Stimulated activated CD8-positive, alpha-beta memory T cell treated with anti-CD3 and anti-CD28 coated beads, Interleukin-15, amount 100 ng/mL, for 24 hours (primary cell): Measurements from ENCODE around the gene HINFP.
"Not testable (repeated sequence)": the region's sequence is repeated elsewhere in the genome, so short reads cannot be mapped to it uniquely, and the experiment has no call there.

ENCODE experiments used
- DNase-seq: peaks from one replicate; pipeline ENCODE4 v3.0.0-alpha.2; 2020; ENCODE audit warnings: low read depth

The HINFP gene

GRCh38 chr11:119100246-119100970 is 21.0 kb upstream of the HINFP start:
- DNase-seq = no peak

- DNase-seq = no peak
Measured at GRCh38 chr11:119100994-119101758, 20.2 kb upstream of the HINFP start.

- DNase-seq = peak; percentile 54
Measured at GRCh38 chr11:119101759-119102423, 19.5 kb upstream of the HINFP start, which contains the start of gene DPAGT1. Gene DPAGT1, minus strand, starts transcription at chr11:119101853. Its CDS starts 198 bp downstream, at chr11:119101655.

- not testable (repeated sequence) for DNase-seq
Measured at GRCh38 chr11:119103161-119103664, 18.2 kb upstream of the HINFP start.

GRCh38 chr11:119103793-119104192 is 17.6 kb upstream of the HINFP start:
- DNase-seq = no peak

- DNase-seq = peak; percentile 70
Measured at GRCh38 chr11:119106564-119107537, 14.5 kb upstream of the HINFP start, which contains the start of gene C2CD2L. Gene C2CD2L, plus strand, starts transcription at chr11:119107344. Its CDS starts 398 bp downstream, at chr11:119107742.

- no peak for DNase-seq
Measured at GRCh38 chr11:119107538-119108145, 13.7 kb upstream of the HINFP start.

GRCh38 chr11:119108146-119108856 is 13.1 kb upstream of the HINFP start:
- no peak for DNase-seq

GRCh38 chr11:119108857-119109221 is 12.5 kb upstream of the HINFP start:
- no peak for DNase-seq

- no peak for DNase-seq
Measured at GRCh38 chr11:119109843-119110242, 11.5 kb upstream of the HINFP start.

- no peak for DNase-seq
Measured at GRCh38 chr11:119110439-119110838, 10.9 kb upstream of the HINFP start.

GRCh38 chr11:119111361-119111925 is 9.9 kb upstream of the HINFP start:
- no peak for DNase-seq

- no peak for DNase-seq
Measured at GRCh38 chr11:119112314-119113020, 8.9 kb upstream of the HINFP start.

- no peak for DNase-seq
Measured at GRCh38 chr11:119113716-119114115, 7.7 kb upstream of the HINFP start.

- DNase-seq = no peak
Measured at GRCh38 chr11:119114351-119114750, 7.0 kb upstream of the HINFP start.

GRCh38 chr11:119115484-119116234 is 5.7 kb upstream of the HINFP start:
- DNase-seq = no peak

GRCh38 chr11:119116235-119116594 is 5.2 kb upstream of the HINFP start:
- no peak for DNase-seq

GRCh38 chr11:119116601-119117000 is 4.8 kb upstream of the HINFP start:
- DNase-seq = no peak
